IPS-NIHi7 (cell line): ENCODE data around the gene ADAT3.
"Not testable (repeated sequence)": the region's sequence is repeated elsewhere in the genome, so short reads cannot be mapped to it uniquely, and the experiment has no call there.

Experiments used
- DNase-seq: peaks from one replicate; pipeline ENCODE4 v3.0.0; 2012; ENCODE audit warnings: mixed read lengths; ENCODE audit errors: extremely low spot score

Gene ADAT3

GRCh38 chr19:1866693-1867348 is 38.4 kb upstream of the ADAT3 start:
- no peak for DNase-seq

GRCh38 chr19:1867349-1867724 is 37.9 kb upstream of the ADAT3 start:
- no peak for DNase-seq

- no peak for DNase-seq
Measured at GRCh38 chr19:1868971-1869370, 36.2 kb upstream of the ADAT3 start.

GRCh38 chr19:1871140-1871597 is 34.0 kb upstream of the ADAT3 start:
- no peak for DNase-seq

- no peak for DNase-seq
Measured at GRCh38 chr19:1871630-1872029, 33.6 kb upstream of the ADAT3 start.

GRCh38 chr19:1872807-1873523 is 32.2 kb upstream of the ADAT3 start:
- no peak for DNase-seq

- DNase-seq, result no peak
Measured at GRCh38 chr19:1873524-1874473, 31.4 kb upstream of the ADAT3 start.

- no peak for DNase-seq
Measured at GRCh38 chr19:1874554-1875185, 30.5 kb upstream of the ADAT3 start.

GRCh38 chr19:1875265-1875645 is 29.9 kb upstream of the ADAT3 start:
- DNase-seq, result not testable (repeated sequence)

- peak; percentile 83 for DNase-seq
Measured at GRCh38 chr19:1875646-1876495, 29.3 kb upstream of the ADAT3 start.

- not testable (repeated sequence) for DNase-seq
Measured at GRCh38 chr19:1876496-1877279, 28.5 kb upstream of the ADAT3 start.

GRCh38 chr19:1877280-1877660 is 27.9 kb upstream of the ADAT3 start:
- DNase-seq, result not testable (repeated sequence)

GRCh38 chr19:1878583-1878982 is 26.6 kb upstream of the ADAT3 start:
- not testable (repeated sequence) for DNase-seq

- DNase-seq, result not testable (repeated sequence)
Measured at GRCh38 chr19:1879982-1880381, 25.2 kb upstream of the ADAT3 start.

- DNase-seq, result no peak
Measured at GRCh38 chr19:1880611-1881392, 24.4 kb upstream of the ADAT3 start.

- not testable (repeated sequence) for DNase-seq
Measured at GRCh38 chr19:1881393-1882088, 23.7 kb upstream of the ADAT3 start.

- no peak for DNase-seq
Measured at GRCh38 chr19:1882089-1882785, 23.0 kb upstream of the ADAT3 start.
